ENCODE results near the gene TMEM258. TPM values are rescaled to one million over a fixed set of nuclear protein-coding genes. Genes with fewer than 3 reads are reported as not detected.

The TMEM258 gene
- total and polyA plus RNA-seq, 10 donors: 52.4 to 185 (median 80.0) TPM

DNA sequence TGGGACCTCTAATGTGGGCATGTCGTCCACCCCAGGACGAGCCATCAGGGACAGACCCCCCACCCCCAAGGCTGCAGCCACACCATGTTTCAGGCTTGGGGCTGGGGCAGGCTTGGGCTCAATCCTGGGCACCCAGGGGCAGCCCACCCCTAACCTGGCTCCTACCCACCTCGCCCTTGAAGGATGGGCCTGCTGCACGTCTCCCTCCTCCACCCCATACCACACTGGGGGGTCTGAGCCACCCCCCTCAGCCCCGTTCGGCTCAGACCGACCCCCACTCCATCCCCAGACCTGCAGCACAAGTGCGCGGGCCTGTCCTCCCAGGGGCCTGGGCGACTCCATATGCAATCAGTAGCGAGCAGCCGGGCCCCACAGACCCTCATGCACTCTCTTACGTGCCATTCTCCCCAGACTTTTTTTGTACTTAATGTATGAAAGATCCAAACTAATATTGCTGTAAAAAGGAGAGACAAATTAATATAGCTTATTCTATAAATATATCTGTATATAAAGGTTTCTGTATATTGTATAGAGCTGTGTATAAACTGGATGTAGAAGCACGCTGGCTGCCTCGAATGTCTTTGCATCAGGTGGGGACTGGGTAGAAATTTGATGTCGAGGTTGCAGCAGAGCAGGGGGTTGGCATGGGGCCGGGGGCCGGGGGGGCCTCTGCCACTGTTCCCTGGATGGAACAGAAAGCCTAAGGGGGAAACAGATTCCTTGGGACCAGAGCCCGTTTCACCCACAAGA, 45.8 kb downstream of the TMEM258 start:
- H3K4me3 ChIP-seq: no peak overlapping the region
- no peak for DNase-seq
- no peak for TF ChIP-seq POLR2A (IDR thresholded peaks at IDR 0.05)
- no peak for TF ChIP-seq POLR2AphosphoS5 (IDR thresholded peaks at IDR 0.05)
- TF ChIP-seq, protein P1, sequence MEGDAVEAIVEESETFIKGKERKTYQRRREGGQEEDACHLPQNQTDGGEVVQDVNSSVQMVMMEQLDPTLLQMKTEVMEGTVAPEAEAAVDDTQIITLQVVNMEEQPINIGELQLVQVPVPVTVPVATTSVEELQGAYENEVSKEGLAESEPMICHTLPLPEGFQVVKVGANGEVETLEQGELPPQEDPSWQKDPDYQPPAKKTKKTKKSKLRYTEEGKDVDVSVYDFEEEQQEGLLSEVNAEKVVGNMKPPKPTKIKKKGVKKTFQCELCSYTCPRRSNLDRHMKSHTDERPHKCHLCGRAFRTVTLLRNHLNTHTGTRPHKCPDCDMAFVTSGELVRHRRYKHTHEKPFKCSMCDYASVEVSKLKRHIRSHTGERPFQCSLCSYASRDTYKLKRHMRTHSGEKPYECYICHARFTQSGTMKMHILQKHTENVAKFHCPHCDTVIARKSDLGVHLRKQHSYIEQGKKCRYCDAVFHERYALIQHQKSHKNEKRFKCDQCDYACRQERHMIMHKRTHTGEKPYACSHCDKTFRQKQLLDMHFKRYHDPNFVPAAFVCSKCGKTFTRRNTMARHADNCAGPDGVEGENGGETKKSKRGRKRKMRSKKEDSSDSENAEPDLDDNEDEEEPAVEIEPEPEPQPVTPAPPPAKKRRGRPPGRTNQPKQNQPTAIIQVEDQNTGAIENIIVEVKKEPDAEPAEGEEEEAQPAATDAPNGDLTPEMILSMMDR (IDR thresholded peaks at IDR 0.05 in 8 of 11, conservative IDR thresholded peaks at IDR 0.05 in 3 of 11): no peak
- H3K4me1 ChIP-seq: peaks cover 0 to 21% (median 15%) of the 10 kb centered on the region in 6 donors
- H3K9me3 ChIP-seq: no peaks in the 10 kb centered on the region
- H3K36me3 ChIP-seq: peaks cover 0 to 16% (median 0%) of the 10 kb centered on the region in 6 donors
- H3K27me3 ChIP-seq (replicated peaks in 1 of 7): peaks cover 0 to 37% (median under 1%) of the 10 kb centered on the region in 7 donors
- 82 to 92% (median 86%) methylated on average over 18 to 19 of the region's 19 CpGs for WGBS, 5 donors
- intact Hi-C loops (cut with DNase I; ENCODE audit: low total_unique reads): no loop called here
- no peak overlapping the region for H3K27ac ChIP-seq

- peaks cover 0 to 30% (median 0%) of the 10 kb centered on the region in 7 donors for H3K27me3 ChIP-seq (replicated peaks in 1 of 7)
- WGBS, 5 donors: 83 to 88% (median 84%) methylated on average over 4 to 15 of the region's 15 CpGs
- intact Hi-C loops (cut with DNase I; ENCODE audit: low total_unique reads): no loop called here
- TF ChIP-seq POLR2A (IDR thresholded peaks at IDR 0.05) (no peak), POLR2AphosphoS5 (IDR thresholded peaks at IDR 0.05) (no peak)
- TF ChIP-seq, protein P1 (IDR thresholded peaks at IDR 0.05 in 8 of 11, conservative IDR thresholded peaks at IDR 0.05 in 3 of 11): no peak
- peaks cover 0 to 21% (median 14%) of the 10 kb centered on the region in 6 donors for H3K4me1 ChIP-seq
- H3K9me3 ChIP-seq: no peaks in the 10 kb centered on the region
- no peak overlapping the region for H3K27ac ChIP-seq
- H3K4me3 ChIP-seq: no peak overlapping the region
- no peak for DNase-seq
- H3K36me3 ChIP-seq: peaks cover 0 to 19% (median 0%) of the 10 kb centered on the region in 6 donors
These were observed 46.5 kb downstream of the TMEM258 start for GRCh38 chr11:61745781-61746441.

GRCh38 chr11:61744609-61745156, 47.7 kb downstream of the TMEM258 start:
- Histone ChIP-seq H3K36me3 (peaks cover 0 to 28% (median 0%) of the 10 kb centered on the region in 6 donors), H3K27me3 (replicated peaks in 1 of 7) (peaks cover 0 to 18% (median 0%) of the 10 kb centered on the region in 7 donors), H3K27ac (no peak overlapping the region), H3K4me1 (peaks cover 0 to 21% (median 14%) of the 10 kb centered on the region in 6 donors), H3K9me3 (no peaks in the 10 kb centered on the region), H3K4me3 (no peak overlapping the region)
- no peak for DNase-seq
- intact Hi-C loops (cut with DNase I; ENCODE audit: low total_unique reads): no loop called here
- TF ChIP-seq, protein P1 (IDR thresholded peaks at IDR 0.05 in 8 of 11, conservative IDR thresholded peaks at IDR 0.05 in 3 of 11): no peak
- no peak for TF ChIP-seq POLR2A (IDR thresholded peaks at IDR 0.05)
- TF ChIP-seq POLR2AphosphoS5 (IDR thresholded peaks at IDR 0.05): no peak
- WGBS, 5 donors: 85 to 97% (median 93%) methylated on average over 5 to 10 of the region's 10 CpGs

DNA sequence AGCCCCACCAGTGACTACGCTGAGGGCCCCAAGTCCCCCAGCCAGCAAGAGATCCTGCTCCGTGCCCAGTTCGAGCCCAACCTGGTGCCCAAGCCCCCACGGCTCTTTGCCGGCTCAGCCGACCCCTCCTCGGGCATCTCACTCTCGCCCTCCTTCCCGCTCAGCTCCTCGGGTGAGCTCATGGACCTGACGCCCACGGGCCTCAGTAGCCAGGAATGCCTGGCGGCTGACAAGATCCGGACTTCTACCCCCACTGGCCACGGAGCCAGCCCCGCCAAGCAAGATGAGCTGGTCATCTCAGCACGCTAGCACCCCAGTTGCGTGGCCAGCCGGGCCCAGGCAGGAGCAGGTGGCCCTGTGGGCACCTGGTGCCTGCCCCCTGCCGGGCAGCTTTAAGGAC, 48.2 kb downstream of the TMEM258 start:
- intact Hi-C loops (cut with DNase I; ENCODE audit: low total_unique reads): no loop called here
- Histone ChIP-seq H3K36me3 (peaks cover 0 to 33% (median 0%) of the 10 kb centered on the region in 6 donors), H3K4me1 (peaks cover 0 to 21% (median 14%) of the 10 kb centered on the region in 6 donors), H3K4me3 (no peak overlapping the region), H3K9me3 (no peaks in the 10 kb centered on the region), H3K27me3 (replicated peaks in 1 of 7) (peaks cover 0 to 14% (median 0%) of the 10 kb centered on the region in 7 donors), H3K27ac (no peak overlapping the region)
- no peak for TF ChIP-seq POLR2A (IDR thresholded peaks at IDR 0.05)
- TF ChIP-seq, protein P1 (IDR thresholded peaks at IDR 0.05 in 8 of 11, conservative IDR thresholded peaks at IDR 0.05 in 3 of 11): no peak
- 89 to 98% (median 92%) methylated on average over 13 to 20 of the region's 20 CpGs for WGBS, 5 donors
- no peak for DNase-seq
